C4-2B (cell line): ENCODE data around the gene PUM2.

Source experiments
- ZFX ChIP-seq: fragments of 450-650 bp; IDR thresholded peaks from 2 replicates; pipeline ENCODE4 v1.6.1; 2017
- TF ChIP-seq, protein P1 (sequence below): fragments of 450-650 bp; conservative IDR thresholded peaks from 2 replicates; pipeline ENCODE4 v1.5.1; 2017; ENCODE audit warnings: mild to moderate bottlenecking

DNA sequence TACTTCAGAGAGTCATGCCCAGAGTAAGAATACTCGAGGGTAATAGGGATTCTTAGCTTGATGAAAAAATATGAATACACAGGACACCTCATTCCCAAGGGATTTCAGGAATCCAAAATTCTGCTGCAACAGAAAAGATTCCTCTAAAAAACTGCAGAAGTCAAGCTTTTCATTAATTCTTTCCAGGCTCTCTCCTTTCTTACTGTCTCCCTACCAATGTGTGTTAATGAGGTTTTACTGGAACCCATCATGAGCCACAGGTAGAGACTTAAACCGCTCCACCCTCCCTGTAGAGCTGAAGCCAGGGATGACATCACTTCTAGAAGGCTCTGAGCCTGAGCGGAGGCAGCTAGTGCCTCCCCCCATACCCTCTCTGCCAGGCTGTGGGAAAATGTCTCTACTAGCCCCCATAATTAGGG lies 129.1 kb downstream of the PUM2 start:
- TF ChIP-seq, protein P1, sequence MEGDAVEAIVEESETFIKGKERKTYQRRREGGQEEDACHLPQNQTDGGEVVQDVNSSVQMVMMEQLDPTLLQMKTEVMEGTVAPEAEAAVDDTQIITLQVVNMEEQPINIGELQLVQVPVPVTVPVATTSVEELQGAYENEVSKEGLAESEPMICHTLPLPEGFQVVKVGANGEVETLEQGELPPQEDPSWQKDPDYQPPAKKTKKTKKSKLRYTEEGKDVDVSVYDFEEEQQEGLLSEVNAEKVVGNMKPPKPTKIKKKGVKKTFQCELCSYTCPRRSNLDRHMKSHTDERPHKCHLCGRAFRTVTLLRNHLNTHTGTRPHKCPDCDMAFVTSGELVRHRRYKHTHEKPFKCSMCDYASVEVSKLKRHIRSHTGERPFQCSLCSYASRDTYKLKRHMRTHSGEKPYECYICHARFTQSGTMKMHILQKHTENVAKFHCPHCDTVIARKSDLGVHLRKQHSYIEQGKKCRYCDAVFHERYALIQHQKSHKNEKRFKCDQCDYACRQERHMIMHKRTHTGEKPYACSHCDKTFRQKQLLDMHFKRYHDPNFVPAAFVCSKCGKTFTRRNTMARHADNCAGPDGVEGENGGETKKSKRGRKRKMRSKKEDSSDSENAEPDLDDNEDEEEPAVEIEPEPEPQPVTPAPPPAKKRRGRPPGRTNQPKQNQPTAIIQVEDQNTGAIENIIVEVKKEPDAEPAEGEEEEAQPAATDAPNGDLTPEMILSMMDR: no peak
- TF ChIP-seq ZFX: no peak
